Daoy (cell line): Measurements from ENCODE around the gene HEATR1. TPM values are rescaled to one million over a fixed set of nuclear protein-coding genes. Genes with fewer than 3 reads are reported as not detected.
"Not testable (repeated sequence)": the region's sequence is repeated elsewhere in the genome, so short reads cannot be mapped to it uniquely, and the experiment has no call there.

Experiments
- DNase-seq: peaks from one replicate; pipeline ENCODE4 v3.0.0-alpha.2; 2015; ENCODE audit warnings: low read depth
- total RNA-seq: library from RNA; depleted of rRNA; stranded (reverse); fragments of >200 nt; shearing (Covaris generic); gene quantifications from 2 replicates; pipeline ENCODE4 v1.2.3, GENCODE V29; 2014; rRNA removed

HEATR1 gene
- 68.0 and 77.3 TPM in 2 replicates for total RNA-seq

- DNase-seq = peak; percentile 97
Observed at GRCh38 chr1:236603991-236604904, at the start of gene HEATR1. Gene HEATR1 (minus strand): TSS chr1:236604516. CDS start chr1:236604095, 421 bp downstream.

GRCh38 chr1:236645016-236645680 is 40.8 kb upstream of the HEATR1 start:
- DNase-seq = no peak

- DNase-seq = no peak
Observed at GRCh38 chr1:236642763-236643162, 38.4 kb upstream of the HEATR1 start.

GRCh38 chr1:236639686-236640085 is 35.4 kb upstream of the HEATR1 start:
- no peak for DNase-seq

GRCh38 chr1:236638945-236639344 is 34.6 kb upstream of the HEATR1 start:
- no peak for DNase-seq

GRCh38 chr1:236636017-236636416 is 31.7 kb upstream of the HEATR1 start:
- no peak for DNase-seq

- DNase-seq = no peak
Observed at GRCh38 chr1:236627727-236628408, 23.6 kb upstream of the HEATR1 start.

- DNase-seq = peak; percentile 57
Observed at GRCh38 chr1:236623371-236624166, 19.3 kb upstream of the HEATR1 start.

GRCh38 chr1:236622407-236622806 is 18.1 kb upstream of the HEATR1 start:
- DNase-seq = no peak

- no peak for DNase-seq
Observed at GRCh38 chr1:236619398-236619797, 15.1 kb upstream of the HEATR1 start.

- DNase-seq = no peak
Observed at GRCh38 chr1:236618507-236618906, 14.2 kb upstream of the HEATR1 start.

- DNase-seq = no peak
Observed at GRCh38 chr1:236615399-236616148, 11.3 kb upstream of the HEATR1 start.

- DNase-seq = no peak
Observed at GRCh38 chr1:236612349-236612748, 8.0 kb upstream of the HEATR1 start.

- peak; percentile 73 for DNase-seq
Observed at GRCh38 chr1:236608930-236609726, 4.8 kb upstream of the HEATR1 start.

- not testable (repeated sequence) for DNase-seq
Observed at GRCh38 chr1:236607597-236607996, 3.3 kb upstream of the HEATR1 start.

GRCh38 chr1:236604905-236605806 is 840 bp upstream of the HEATR1 start:
- no peak for DNase-seq

- DNase-seq = no peak
Observed at GRCh38 chr1:236602171-236602570, 2.1 kb downstream of the HEATR1 start.

- no peak for DNase-seq
Observed at GRCh38 chr1:236590553-236591150, 13.7 kb downstream of the HEATR1 start.
